Prostate gland (tissue), 2 donors: ENCODE data around the gene MKRN2.

Experiments used
- POLR2A ChIP-seq: fragments of 450-650 bp; IDR thresholded peaks from one replicate; pipeline ENCODE4 v1.6.1; 2016; ENCODE audit warnings: antibody characterized with exemption, mild to moderate bottlenecking
- POLR2AphosphoS5 ChIP-seq: sonication (generic); formaldehyde crosslinking; IDR thresholded peaks from one replicate; pipeline ENCODE4 v1.6.1; 2017; ENCODE audit warnings: antibody characterized with exemption
- TF ChIP-seq, protein P1 (sequence below), 4 experiments: fragments of 200-600 bp in 2 of 4; fragments of 450-650 bp in 2 of 4; sonication (generic) in 2 of 4; IDR thresholded peaks; 1 replicate in 3 of 4; 2 replicates in 1 of 4; pipeline ENCODE4 v1.5.1; 2016 to 2019; ENCODE audit warnings: antibody characterized with exemption in 4 of 4, mild to moderate bottlenecking in 2 of 4, moderate library complexity in 2 of 4

DNA sequence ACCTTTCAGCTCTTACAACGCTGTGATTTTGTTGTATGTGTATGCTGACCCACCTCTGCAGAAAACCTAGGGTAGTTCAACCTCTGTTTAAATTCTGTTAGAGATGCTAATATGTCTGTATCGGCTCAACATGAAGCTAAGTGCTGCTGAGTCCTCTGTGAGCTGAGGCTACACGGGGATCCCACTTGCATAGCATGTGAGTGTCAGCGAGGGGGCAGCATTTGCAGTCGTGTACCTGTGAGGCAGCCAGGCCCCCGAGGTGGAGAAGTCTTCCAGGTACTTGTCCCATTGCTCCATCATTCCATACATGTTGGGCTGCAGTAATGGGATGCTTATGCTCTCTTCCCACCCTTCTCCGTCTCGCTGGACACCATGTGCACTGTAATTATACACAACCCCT, 15.3 kb upstream of the MKRN2 start:
- no peak for TF ChIP-seq POLR2AphosphoS5
- no peak for TF ChIP-seq POLR2A
- TF ChIP-seq, protein P1, sequence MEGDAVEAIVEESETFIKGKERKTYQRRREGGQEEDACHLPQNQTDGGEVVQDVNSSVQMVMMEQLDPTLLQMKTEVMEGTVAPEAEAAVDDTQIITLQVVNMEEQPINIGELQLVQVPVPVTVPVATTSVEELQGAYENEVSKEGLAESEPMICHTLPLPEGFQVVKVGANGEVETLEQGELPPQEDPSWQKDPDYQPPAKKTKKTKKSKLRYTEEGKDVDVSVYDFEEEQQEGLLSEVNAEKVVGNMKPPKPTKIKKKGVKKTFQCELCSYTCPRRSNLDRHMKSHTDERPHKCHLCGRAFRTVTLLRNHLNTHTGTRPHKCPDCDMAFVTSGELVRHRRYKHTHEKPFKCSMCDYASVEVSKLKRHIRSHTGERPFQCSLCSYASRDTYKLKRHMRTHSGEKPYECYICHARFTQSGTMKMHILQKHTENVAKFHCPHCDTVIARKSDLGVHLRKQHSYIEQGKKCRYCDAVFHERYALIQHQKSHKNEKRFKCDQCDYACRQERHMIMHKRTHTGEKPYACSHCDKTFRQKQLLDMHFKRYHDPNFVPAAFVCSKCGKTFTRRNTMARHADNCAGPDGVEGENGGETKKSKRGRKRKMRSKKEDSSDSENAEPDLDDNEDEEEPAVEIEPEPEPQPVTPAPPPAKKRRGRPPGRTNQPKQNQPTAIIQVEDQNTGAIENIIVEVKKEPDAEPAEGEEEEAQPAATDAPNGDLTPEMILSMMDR (IDR thresholded peaks at IDR 0.05), result peak in 1 of 4 experiments; percentile 13
